ENCODE measurements around the gene NPAS3. TPM values are rescaled to one million over a fixed set of nuclear protein-coding genes. Genes with fewer than 3 reads are reported as not detected.

NPAS3 gene
- total RNA-seq, 1 experiment from 2014 or later = not detected

DNA sequence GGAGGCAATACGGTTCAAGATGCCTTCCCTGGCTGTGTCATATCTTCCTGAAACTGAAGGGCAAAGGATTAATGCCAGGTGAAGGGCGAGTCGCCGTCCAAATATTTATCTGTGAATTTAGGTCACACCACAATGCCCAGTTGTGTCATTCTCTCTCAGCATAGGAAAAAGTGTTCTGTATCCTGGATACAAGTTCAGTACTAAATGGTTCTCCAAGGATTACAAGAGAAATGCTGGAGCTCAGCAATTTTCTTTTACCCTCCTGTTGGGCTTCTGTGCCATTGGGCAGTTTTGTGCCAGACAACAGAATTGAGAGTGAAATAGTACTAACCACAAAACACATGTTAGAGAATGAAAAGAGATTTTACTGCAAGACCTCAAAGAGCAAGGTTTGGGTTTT lies 518.3 kb downstream of the NPAS3 start:
- Histone ChIP-seq H3K27ac (no peak overlapping the region), H3K27me3 (ENCODE audit: insufficient read depth, low read depth) (no peaks in the 10 kb centered on the region), H3K4me1 (replicated peaks; ENCODE audit: insufficient read depth) (no peaks in the 10 kb centered on the region), H3K4me2 (no peak overlapping the region), H4K20me1 (ENCODE audit: insufficient read depth) (no peaks in the 10 kb centered on the region), H3K9me2 (ENCODE audit: insufficient read depth) (no peaks in the 10 kb centered on the region), H2AFZ (no peak overlapping the region), H3K9me3 (ENCODE audit: insufficient read depth, low read depth) (no peaks in the 10 kb centered on the region), H3K79me2 (ENCODE audit: low read depth) (no peaks in the 10 kb centered on the region), H3K36me3 (ENCODE audit: low read depth) (no peaks in the 10 kb centered on the region), H3K4me3 (no peak overlapping the region), H3F3A (ENCODE audit: insufficient read depth, low read depth) (no peaks in the 10 kb centered on the region)
- CTCF ChIA-PET = no interaction called here
- BruUV-seq (replicated peaks) = no TSS peak
- POLR2A ChIA-PET (ENCODE audit: unreplicated experiment) = no interaction called here
- TF ChIP-seq EZH2 (IDR thresholded peaks at IDR 0.05; ENCODE audit: low read depth) = no peak
- TF ChIP-seq, protein P1, sequence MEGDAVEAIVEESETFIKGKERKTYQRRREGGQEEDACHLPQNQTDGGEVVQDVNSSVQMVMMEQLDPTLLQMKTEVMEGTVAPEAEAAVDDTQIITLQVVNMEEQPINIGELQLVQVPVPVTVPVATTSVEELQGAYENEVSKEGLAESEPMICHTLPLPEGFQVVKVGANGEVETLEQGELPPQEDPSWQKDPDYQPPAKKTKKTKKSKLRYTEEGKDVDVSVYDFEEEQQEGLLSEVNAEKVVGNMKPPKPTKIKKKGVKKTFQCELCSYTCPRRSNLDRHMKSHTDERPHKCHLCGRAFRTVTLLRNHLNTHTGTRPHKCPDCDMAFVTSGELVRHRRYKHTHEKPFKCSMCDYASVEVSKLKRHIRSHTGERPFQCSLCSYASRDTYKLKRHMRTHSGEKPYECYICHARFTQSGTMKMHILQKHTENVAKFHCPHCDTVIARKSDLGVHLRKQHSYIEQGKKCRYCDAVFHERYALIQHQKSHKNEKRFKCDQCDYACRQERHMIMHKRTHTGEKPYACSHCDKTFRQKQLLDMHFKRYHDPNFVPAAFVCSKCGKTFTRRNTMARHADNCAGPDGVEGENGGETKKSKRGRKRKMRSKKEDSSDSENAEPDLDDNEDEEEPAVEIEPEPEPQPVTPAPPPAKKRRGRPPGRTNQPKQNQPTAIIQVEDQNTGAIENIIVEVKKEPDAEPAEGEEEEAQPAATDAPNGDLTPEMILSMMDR (conservative IDR thresholded peaks at IDR 0.05) = no peak
- no peak for DNase-seq
- intact Hi-C loops (cut with micrococcal nuclease; ENCODE audit: unreplicated experiment) = no loop called here

DNA sequence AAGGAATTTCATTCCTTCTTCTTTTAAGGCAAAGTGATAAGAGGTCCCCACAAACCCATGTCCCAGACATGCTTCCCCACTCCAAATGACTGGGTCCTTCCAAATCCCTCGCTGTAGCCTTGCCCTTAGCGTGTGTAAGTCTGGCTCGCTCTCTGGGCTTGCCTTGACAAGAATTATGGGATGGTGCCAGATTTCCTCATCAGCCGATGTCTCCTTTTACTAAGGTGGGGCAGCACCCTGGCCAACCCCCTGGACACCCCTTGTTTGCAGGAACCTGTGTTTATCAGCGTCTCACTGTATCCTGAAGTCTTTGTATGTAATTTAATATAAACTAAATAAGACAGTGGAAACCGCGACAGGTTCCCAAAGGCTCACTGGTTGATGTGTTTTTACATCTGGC lies 518.9 kb downstream of the NPAS3 start:
- no peak overlapping the region for H3K4me2 ChIP-seq
- BruUV-seq (replicated peaks) = no TSS peak
- no peak for DNase-seq

DNA sequence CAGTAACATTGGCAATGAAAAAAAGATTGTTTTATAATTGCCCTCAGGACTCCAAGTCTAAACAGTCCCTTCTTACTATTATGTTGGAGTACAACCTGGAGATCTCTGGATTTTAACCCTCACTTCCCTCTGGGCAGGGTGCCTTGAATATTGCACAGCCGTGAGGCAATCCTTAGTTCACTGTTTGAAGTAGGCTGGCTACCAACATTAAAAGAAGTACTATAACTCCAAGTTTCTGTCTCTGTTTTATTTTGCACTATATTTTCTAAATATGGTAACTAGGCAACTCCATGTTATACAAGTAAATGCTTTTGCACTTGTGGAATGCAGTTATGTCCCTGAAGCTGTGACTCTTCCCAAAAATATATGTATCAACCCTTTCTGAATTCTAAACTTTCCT lies 521.5 kb downstream of the NPAS3 start:
- DNase-seq = no peak
- CTCF ChIA-PET = no interaction called here
- no peak overlapping the region for H3K27ac ChIP-seq
- no peaks in the 10 kb centered on the region for H3K79me2 ChIP-seq (ENCODE audit: low read depth)
- H3K9me3 ChIP-seq (ENCODE audit: insufficient read depth, low read depth) = no peaks in the 10 kb centered on the region
- H3F3A ChIP-seq (ENCODE audit: insufficient read depth, low read depth) = no peaks in the 10 kb centered on the region
- TF ChIP-seq EZH2 (IDR thresholded peaks at IDR 0.05; ENCODE audit: low read depth) = no peak
- TF ChIP-seq, protein P1 (conservative IDR thresholded peaks at IDR 0.05) = no peak
- no peaks in the 10 kb centered on the region for H3K36me3 ChIP-seq (ENCODE audit: low read depth)
- no peak overlapping the region for H3K4me3 ChIP-seq
- no peak overlapping the region for H2AFZ ChIP-seq
- H3K9me2 ChIP-seq (ENCODE audit: insufficient read depth) = no peaks in the 10 kb centered on the region
- intact Hi-C loops (cut with micrococcal nuclease; ENCODE audit: unreplicated experiment) = no loop called here
- no peaks in the 10 kb centered on the region for H3K27me3 ChIP-seq (ENCODE audit: insufficient read depth, low read depth)
- no peaks in the 10 kb centered on the region for H3K4me1 ChIP-seq (replicated peaks; ENCODE audit: insufficient read depth)
- no peaks in the 10 kb centered on the region for H4K20me1 ChIP-seq (ENCODE audit: insufficient read depth)
- no peak overlapping the region for H3K4me2 ChIP-seq
- POLR2A ChIA-PET (ENCODE audit: unreplicated experiment) = no interaction called here
- BruUV-seq (replicated peaks) = no TSS peak

More for the DNA sequence above, 518.9 kb downstream of the NPAS3 start:
- POLR2A ChIA-PET (ENCODE audit: unreplicated experiment) = no interaction called here
- no peak overlapping the region for H2AFZ ChIP-seq
- H3K27ac ChIP-seq = no peak overlapping the region
- H3K9me2 ChIP-seq (ENCODE audit: insufficient read depth) = no peaks in the 10 kb centered on the region
- no peak for TF ChIP-seq EZH2 (IDR thresholded peaks at IDR 0.05; ENCODE audit: low read depth)
- TF ChIP-seq, protein P1 (conservative IDR thresholded peaks at IDR 0.05) = no peak
- no peaks in the 10 kb centered on the region for H3K9me3 ChIP-seq (ENCODE audit: insufficient read depth, low read depth)
- H3K27me3 ChIP-seq (ENCODE audit: insufficient read depth, low read depth) = no peaks in the 10 kb centered on the region
- no peaks in the 10 kb centered on the region for H4K20me1 ChIP-seq (ENCODE audit: insufficient read depth)
- no peaks in the 10 kb centered on the region for H3F3A ChIP-seq (ENCODE audit: insufficient read depth, low read depth)
- CTCF ChIA-PET = no interaction called here
- no peak overlapping the region for H3K4me3 ChIP-seq
- H3K4me1 ChIP-seq (replicated peaks; ENCODE audit: insufficient read depth) = no peaks in the 10 kb centered on the region
- no peaks in the 10 kb centered on the region for H3K79me2 ChIP-seq (ENCODE audit: low read depth)
- intact Hi-C loops (cut with micrococcal nuclease; ENCODE audit: unreplicated experiment) = no loop called here
- H3K36me3 ChIP-seq (ENCODE audit: low read depth) = no peaks in the 10 kb centered on the region
